HCT116 (cell line): ENCODE data around the gene RETSAT.

Experiments
- JUND ChIP-seq: IDR thresholded peaks from 2 replicates; pipeline ENCODE4 v1.6.1; 2012
- POLR2A ChIP-seq: IDR thresholded peaks from 2 replicates; pipeline ENCODE4 v1.7.0; 2011; ENCODE audit warnings: borderline replicate concordance; ENCODE audit not compliant: insufficient read depth, insufficient read length; ENCODE audit errors: extremely low read depth
- POLR2AphosphoS5 ChIP-seq: IDR thresholded peaks from 2 replicates; pipeline ENCODE4 v1.6.1; 2011; ENCODE audit warnings: mild to moderate bottlenecking, low read depth, low read length, moderate library complexity
- SRF ChIP-seq: IDR thresholded peaks from 2 replicates; pipeline ENCODE4 v1.6.1; 2012; ENCODE audit warnings: low read depth
- ZNF274 ChIP-seq: fragments of 200-500 bp; sonication (Bioruptor generic); IDR thresholded peaks from 2 replicates; pipeline ENCODE4 v1.6.1; 2014; ENCODE audit warnings: mild to moderate bottlenecking, low read depth, low read length, inconsistent platforms
- TF ChIP-seq, protein P1 (sequence below), 3 experiments: fragments of 200-600 bp in 1 of 3; sonication (generic) in 1 of 3; IDR thresholded peaks in 2 of 3; conservative IDR thresholded peaks in 1 of 3; 2 replicates each; pipeline ENCODE4 v1.5.1; 2012 to 2017; ENCODE audit warnings: low read depth in 2 of 3, low read length in 2 of 3, antibody characterized with exemption in 1 of 3, borderline replicate concordance in 1 of 3, control low read depth in 1 of 3, mild to moderate bottlenecking in 1 of 3, mixed read lengths in 1 of 3, mixed run types in 1 of 3, moderate library complexity in 1 of 3; ENCODE audit not compliant: insufficient read depth in 1 of 3
- TF ChIP-seq, protein P2 (sequence below): IDR thresholded peaks from 2 replicates; pipeline ENCODE4 v1.6.1; 2012; ENCODE audit warnings: low read depth

- TF ChIP-seq, protein P1, sequence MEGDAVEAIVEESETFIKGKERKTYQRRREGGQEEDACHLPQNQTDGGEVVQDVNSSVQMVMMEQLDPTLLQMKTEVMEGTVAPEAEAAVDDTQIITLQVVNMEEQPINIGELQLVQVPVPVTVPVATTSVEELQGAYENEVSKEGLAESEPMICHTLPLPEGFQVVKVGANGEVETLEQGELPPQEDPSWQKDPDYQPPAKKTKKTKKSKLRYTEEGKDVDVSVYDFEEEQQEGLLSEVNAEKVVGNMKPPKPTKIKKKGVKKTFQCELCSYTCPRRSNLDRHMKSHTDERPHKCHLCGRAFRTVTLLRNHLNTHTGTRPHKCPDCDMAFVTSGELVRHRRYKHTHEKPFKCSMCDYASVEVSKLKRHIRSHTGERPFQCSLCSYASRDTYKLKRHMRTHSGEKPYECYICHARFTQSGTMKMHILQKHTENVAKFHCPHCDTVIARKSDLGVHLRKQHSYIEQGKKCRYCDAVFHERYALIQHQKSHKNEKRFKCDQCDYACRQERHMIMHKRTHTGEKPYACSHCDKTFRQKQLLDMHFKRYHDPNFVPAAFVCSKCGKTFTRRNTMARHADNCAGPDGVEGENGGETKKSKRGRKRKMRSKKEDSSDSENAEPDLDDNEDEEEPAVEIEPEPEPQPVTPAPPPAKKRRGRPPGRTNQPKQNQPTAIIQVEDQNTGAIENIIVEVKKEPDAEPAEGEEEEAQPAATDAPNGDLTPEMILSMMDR (IDR thresholded peaks at IDR 0.05 in 2 of 3, conservative IDR thresholded peaks at IDR 0.05 in 1 of 3; ENCODE audit: borderline replicate concordance in 1 of 3, insufficient read depth in 1 of 3, low read depth in 2 of 3, low read length in 2 of 3): no peak
- TF ChIP-seq SRF (no peak), ZNF274 (no peak), POLR2AphosphoS5 (no peak), POLR2A (no peak), JUND (no peak)
- TF ChIP-seq, protein P2, sequence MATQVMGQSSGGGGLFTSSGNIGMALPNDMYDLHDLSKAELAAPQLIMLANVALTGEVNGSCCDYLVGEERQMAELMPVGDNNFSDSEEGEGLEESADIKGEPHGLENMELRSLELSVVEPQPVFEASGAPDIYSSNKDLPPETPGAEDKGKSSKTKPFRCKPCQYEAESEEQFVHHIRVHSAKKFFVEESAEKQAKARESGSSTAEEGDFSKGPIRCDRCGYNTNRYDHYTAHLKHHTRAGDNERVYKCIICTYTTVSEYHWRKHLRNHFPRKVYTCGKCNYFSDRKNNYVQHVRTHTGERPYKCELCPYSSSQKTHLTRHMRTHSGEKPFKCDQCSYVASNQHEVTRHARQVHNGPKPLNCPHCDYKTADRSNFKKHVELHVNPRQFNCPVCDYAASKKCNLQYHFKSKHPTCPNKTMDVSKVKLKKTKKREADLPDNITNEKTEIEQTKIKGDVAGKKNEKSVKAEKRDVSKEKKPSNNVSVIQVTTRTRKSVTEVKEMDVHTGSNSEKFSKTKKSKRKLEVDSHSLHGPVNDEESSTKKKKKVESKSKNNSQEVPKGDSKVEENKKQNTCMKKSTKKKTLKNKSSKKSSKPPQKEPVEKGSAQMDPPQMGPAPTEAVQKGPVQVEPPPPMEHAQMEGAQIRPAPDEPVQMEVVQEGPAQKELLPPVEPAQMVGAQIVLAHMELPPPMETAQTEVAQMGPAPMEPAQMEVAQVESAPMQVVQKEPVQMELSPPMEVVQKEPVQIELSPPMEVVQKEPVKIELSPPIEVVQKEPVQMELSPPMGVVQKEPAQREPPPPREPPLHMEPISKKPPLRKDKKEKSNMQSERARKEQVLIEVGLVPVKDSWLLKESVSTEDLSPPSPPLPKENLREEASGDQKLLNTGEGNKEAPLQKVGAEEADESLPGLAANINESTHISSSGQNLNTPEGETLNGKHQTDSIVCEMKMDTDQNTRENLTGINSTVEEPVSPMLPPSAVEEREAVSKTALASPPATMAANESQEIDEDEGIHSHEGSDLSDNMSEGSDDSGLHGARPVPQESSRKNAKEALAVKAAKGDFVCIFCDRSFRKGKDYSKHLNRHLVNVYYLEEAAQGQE: no peak
Observed at GRCh38 chr2:85329181-85329651, 25.1 kb downstream of the RETSAT start.
